GM21717 (cell line): ENCODE results near the gene SLF2.

Experiments
- ATAC-seq: cut with Tn5 transposase; IDR thresholded peaks from one replicate; pipeline ENCODE4 v1.9.1; 2021; ENCODE audit warnings: mild to moderate bottlenecking, moderate library complexity; ENCODE audit not compliant: unreplicated experiment

SLF2 gene

DNA sequence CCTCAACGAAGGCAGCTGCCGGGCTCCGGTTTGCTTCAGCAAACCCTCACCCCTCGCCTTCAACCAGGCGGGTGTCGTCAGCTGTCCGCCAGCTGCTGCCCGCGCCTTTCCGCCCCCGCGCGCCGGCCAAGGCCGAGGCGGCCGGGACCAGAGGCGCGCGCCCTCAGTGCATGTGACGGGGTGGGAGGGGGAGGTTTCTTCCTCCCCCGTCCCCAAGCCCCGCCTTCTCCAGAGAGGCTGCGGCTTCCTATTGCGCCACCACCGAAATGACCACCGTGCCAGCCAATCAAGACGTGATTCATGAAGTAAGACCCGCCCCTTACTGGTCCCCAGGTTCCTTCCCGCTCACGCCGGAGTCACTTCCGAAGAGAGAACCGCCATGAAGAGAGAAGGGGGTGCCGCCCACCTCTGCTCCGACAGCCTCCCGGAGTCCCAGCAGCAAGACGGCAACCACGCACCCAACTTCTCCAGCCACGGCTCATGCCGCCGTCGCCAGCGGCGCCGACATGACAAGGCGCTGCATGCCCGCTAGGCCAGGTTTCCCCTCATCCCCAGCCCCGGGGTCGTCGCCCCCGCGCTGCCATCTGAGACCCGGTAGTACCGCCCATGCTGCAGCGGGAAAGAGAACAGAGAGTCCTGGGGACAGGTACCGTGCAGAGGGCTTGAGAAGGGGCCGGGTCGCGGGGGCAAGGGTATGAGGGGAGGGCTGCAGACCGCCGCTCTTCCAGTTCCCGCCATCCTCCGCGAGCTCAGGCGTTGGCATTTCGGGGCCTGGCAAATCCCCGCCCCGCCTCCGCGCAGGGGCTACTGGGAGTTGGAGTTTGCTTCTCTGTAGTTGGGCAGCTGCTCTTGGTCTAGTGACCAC, at the start of gene SLF2:
Gene SLF2 (plus strand): TSS at position 359 of the 865 bp plus-strand sequence. CDS start 148 bp downstream, at position 507.
- peak; percentile 93 for ATAC-seq

DNA sequence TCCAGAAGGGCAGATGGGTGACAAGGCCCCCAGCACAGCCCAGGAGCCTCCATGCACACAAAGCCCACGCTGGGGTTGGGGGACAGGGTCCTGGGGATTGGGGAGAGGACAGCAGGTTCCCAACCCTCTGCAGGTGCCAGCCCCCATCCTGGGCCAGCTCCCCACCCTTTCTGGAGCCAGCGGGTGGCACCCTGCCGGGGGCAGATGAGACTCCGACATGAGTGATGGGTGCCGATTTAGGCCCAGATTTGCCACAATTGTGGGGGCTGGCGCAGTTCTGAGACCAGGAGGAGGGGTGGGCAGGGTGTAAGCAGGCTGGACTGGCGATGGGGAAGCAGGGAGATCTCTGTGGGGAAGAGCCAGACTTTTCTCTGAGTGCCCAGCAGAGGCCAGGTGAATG, 49.3 kb upstream of the SLF2 start:
- no peak for ATAC-seq

DNA sequence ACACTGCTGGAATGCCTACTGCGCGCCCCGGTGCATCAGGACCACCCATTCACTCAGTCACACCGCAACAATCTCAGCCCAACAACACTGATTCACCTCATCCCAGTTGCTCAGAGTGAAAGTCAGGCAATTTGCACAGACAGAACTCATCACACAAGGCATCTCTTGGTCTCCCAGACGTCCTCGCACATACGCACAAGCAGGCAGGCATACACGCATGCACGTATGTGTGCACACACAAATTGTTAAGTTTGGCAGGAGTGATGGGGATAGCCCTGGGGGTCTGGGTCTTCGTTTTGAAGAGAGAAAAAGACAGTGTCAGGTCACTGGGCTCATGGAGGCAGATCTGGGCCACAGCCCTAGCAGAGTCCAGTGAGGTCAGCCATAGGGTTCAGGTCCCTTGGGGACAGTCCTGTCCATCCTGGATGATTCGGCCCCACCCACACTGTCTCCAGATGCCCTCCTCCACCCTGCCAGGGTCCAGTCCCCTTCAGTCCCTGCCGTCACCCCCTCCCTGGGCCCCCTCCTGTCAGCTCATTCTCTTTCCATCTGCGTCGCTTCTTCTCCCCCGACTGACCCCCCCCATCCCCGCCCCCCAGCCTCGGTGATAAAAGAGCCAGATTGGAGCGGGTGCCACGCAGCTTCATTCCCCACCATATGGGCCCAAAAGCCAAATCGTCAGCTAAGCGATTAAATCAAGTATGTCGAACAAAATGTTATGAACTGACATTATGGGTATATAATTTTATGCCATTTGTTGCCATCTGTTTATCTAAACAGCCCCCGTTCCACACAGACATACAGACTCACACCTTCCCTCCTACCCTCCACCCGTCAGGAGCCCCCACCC, 48.5 kb upstream of the SLF2 start:
- ATAC-seq: no peak

DNA sequence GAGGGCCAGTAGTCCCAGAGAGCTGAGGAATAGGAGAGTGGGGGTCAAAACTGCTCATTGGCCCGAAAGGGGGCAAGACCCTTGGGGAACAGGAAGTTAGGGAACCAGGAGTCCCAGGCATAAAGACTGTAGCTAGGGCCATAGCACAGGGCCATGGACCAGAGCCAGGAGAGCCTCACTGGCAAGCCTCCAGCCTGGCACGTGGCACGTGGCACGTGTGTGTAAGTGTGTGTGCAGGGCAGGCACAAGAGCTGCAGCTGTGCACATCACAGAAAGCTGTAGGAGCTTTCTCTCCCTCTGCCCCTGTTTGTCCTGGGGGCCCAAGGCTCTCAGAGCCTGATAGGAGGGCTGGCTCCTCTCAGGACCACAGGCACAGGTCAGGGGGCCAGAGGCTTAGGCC, 47.8 kb upstream of the SLF2 start:
- ATAC-seq: no peak

DNA sequence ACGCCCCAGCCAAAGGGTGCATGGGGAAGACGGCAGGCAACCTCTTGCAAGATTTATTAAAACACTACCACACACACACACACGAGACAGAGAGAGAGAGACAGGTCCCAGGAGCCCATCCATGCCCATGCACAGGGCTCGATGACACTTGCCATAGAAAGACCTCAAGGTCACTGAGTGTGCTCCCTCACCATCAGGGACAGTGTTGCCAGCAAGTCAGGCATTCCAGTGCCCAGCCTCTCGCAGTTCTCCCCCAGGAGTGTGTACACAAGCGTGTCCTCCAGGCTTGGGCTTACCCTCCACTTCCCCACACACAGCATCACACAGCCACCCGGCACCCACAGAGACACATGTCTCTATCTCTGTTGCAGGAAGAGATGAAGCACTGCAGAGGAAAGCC, 46.8 kb upstream of the SLF2 start:
- ATAC-seq: no peak

DNA sequence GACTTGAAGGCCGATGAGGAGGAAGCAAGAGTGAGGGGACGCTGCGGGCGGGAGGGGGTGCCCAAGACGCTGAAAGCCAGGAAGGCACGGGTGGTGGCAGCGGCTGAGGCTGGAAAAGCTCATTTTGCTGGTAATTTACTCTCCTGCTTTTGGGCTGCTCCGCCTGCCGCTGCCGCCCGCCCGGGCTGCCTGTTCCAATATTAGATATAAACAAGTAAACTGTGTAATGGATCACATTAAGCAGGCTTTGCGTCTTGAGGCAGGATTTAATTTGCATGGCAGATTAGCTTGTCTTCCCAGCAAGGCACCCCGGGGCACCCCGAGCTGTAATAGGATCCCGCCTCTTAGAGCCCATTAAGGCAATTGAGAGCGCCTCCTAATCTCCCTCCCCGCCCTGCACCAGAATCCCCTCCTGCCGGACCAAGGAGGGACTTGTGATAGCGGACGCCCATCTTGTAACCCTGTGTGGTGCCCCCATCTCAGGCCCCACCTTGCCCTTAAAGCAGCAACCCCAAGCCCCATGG, 46.1 kb upstream of the SLF2 start:
- no peak for ATAC-seq

- ATAC-seq: no peak
Measured at GRCh38 chr10:100867261-100867963, 45.4 kb upstream of the SLF2 start.

DNA sequence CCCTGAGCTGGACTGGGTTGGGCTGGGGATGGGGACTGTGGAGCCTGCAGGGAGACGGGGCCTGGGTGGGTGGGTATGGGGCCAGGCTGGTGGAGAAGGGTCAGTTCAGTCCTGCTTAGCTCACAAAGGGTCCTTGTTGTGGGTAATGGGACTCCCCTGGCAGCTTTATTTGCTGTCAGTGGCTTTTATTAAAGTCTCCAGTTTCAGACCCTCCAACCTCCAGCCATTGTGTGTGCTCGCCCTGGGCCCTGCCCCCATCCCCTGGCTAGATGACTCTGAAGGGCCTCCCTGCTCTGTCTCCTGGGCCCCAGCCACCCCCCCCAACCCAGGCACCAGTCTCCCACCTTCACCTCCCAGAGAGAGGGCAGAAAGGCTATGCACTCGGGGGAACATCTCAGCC, 44.4 kb upstream of the SLF2 start:
- ATAC-seq: no peak

- no peak for ATAC-seq
Measured at GRCh38 chr10:100869399-100869798, 43.4 kb upstream of the SLF2 start.

- ATAC-seq: no peak
Measured at GRCh38 chr10:100872034-100872791, 40.5 kb upstream of the SLF2 start.

DNA sequence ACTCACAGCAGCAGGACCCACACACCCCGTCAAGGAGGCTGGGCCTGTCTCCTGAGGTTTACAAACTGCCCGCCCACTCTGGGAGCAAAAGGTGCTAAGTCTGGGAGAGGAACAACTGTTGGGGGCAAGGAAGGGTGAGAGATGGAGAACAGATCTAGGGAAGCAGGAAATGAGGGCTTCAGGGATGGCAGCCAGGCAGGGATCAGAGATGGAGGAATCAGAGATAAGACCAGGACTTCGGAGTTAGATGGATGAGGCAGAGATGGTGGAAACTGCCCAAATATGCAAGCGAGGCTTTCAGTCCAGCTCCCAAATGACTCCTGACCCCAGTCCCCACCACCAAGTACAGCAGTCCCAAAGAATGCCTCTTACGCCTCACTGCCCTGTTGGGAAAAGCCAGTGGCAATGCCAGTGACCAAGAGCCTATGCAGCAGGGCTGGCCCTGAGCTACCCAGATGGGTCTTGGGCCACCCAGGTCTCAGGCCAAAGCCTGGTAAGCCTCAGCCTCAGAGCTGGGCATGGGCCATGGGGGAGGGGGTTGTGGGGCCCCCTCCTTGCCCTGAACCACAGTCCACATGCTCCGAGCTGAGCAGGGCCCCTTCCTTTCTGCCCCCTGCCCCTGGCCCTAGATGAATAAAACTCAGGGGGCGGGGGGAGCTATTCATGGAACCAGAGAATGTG, 39.5 kb upstream of the SLF2 start:
- ATAC-seq: no peak

- ATAC-seq: no peak
Measured at GRCh38 chr10:100873827-100874326, 38.9 kb upstream of the SLF2 start.

DNA sequence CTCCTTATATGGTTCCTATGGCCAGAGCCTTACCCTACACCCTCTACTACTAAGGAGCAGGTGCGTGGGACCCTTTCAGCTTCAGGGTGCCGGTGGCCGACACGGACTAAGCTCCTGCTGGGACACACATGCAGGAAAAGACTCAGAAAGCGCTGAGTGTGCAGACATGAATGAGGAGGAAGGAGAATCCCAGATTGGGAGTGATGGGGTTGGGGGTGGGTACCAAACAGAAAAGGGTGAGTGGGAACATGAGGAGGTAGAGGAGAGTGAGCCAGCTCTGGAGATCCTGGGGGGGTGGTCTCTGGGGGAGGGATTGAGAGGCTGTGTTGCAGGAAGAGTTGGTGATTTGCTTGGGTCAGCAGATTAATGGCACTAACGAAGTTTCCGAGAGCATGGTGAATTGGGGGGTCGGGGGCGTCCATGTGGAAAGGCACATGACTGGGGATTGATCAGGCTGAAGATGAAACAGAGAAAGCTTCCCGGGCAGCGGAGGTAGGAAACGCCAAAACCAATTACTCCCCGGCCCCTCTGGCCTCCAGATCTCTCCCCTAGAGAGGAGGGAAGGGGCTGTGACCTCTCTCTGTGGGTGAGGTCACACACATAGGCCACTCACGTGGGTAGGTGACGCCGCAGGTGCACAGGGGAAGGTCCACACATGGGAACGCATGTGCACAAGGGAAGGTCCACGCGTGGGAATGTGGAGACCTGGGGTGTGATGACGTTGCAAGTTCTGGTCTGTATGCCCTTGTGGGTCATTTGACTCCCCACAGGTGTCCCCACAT, 37.9 kb upstream of the SLF2 start:
- no peak for ATAC-seq

GRCh38 chr10:100875484-100876166, 37.1 kb upstream of the SLF2 start:
- ATAC-seq: no peak

DNA sequence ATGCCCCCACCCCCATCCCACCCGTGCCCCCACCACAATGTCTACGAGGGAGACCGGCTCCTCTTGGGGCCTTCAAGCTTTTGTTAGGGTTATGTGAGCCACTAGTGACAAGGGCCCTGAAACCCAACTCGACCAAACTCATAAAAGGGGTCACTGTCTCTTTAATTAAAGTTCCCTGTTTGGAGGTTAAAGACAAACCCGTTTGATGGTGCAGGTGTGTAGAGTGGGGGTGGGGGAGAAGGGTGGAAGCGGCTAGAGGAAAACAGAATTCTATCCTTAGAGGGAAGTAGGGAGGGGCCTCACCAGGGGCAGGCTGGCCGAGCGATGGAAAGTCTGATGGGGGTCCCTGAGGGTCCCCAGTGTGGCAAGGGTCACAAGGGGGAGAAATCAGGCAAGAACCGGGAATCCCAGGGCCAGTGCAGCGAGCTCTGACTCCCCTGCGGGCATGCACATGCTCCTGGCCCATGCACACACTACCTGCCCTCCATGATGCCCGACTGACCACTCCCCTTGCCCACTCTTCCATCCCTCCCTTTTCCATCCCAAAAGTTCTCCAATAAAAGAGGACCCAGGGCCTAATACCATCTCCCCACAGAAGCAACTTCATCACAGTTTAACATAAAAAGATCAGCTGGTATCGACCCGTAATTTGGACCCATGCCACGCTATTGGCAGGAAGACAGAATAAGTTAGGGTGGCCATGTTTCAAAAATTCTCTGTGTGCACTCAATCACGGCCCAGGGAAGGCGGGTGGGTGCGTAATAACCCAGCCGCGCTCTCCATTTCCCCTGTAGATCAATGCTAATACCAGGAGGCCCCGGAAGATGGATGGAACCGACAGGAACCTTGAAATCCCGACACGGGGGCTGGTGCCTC, 35.9 kb upstream of the SLF2 start:
- ATAC-seq: no peak

DNA sequence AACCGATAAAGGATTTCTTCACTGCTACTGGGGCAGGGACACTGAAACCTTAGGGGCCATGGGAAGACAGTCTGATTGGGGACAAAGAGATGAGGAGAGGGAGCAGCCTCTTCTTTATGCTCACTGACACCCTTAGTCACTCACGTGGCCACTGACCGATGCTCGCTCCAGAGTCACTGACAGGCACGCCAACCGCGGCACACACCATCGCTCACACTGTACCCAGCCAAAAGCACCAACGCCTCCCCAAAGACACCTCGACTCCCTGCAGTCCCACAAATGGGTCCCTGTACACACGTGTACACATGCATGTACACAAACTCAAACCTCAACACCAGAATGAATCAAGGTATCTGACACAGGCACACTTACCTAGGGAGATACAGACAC, 35.3 kb upstream of the SLF2 start:
- ATAC-seq: no peak

- ATAC-seq: no peak
Measured at GRCh38 chr10:100878291-100878910, 34.4 kb upstream of the SLF2 start.
